ENCODE measurements around the gene GFAP.

The GFAP gene

DNA sequence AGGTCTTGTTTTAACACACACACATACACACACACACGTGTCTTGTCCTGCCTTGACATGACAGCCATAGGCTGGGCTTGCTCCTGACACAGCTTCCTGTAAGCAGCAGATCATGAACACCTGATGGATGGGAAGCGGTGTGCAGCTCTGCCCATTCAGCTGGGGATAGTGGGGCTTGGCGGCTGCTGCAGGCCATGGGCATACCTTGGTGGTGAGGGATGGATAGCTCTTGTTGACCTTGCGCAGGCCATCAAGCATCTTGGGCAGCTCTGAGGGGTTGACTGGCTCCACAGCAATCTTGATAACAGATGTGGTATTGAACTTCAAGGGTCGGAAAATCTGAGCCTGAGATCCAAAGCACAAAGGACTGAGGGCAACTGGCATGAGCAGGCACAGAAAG lies 55.6 kb downstream of the GFAP start:
- DNase-seq: no peak

- DNase-seq: no peak
These were observed 61.1 kb downstream of the GFAP start for GRCh38 chr17:44854192-44854591.

Data from fibroblast of skin of back (primary cell).